ENCODE data around the gene MYBPHL. TPM values are rescaled to one million over a fixed set of nuclear protein-coding genes. Genes with fewer than 3 reads are reported as not detected.

MYBPHL gene
- total RNA-seq, 1 donor from 2014 or later = not detected

Other genes starting within 250 kb of the MYBPHL start
- gene TAF13, start 231.0 kb downstream of the MYBPHL start, total RNA-seq = 20.4 and 22.4 TPM in 2 replicates
- gene TMEM167B, start 216.2 kb downstream of the MYBPHL start, total RNA-seq = 23.7 and 28.4 TPM in 2 replicates
- gene ELAPOR1, start 192.9 kb downstream of the MYBPHL start, total RNA-seq = 5.6 and 5.9 TPM in 2 replicates
- gene SARS1, start 93.1 kb downstream of the MYBPHL start, total RNA-seq = 117 and 124 TPM in 2 replicates
- 3.7 TPM in 2 replicates for gene CELSR2, start 57.5 kb downstream of the MYBPHL start, total RNA-seq
- 19.5 and 21.5 TPM in 2 replicates for gene PSRC1, start 23.9 kb downstream of the MYBPHL start, total RNA-seq
- gene SORT1, start 90.9 kb upstream of the MYBPHL start, total RNA-seq = 5.8 and 6.2 TPM in 2 replicates
- 201 and 210 TPM in 2 replicates for gene PSMA5, start 119.4 kb upstream of the MYBPHL start, total RNA-seq
- not detected in 2 replicates for gene SYPL2, start 159.5 kb upstream of the MYBPHL start, total RNA-seq
- gene ATXN7L2, start 176.9 kb upstream of the MYBPHL start, total RNA-seq = 9.0 and 10.5 TPM in 2 replicates
- gene CYB561D1, start 187.1 kb upstream of the MYBPHL start, total RNA-seq = 16.6 and 18.3 TPM in 2 replicates
- 1.6 and 1.9 TPM in 2 replicates for gene AMIGO1, start 202.7 kb upstream of the MYBPHL start, total RNA-seq
- gene GPR61, start 232.9 kb upstream of the MYBPHL start, total RNA-seq = 0.20 and 0.57 TPM in 2 replicates
- gene GNAI3, start 241.6 kb upstream of the MYBPHL start, total RNA-seq = 9.5 and 9.6 TPM in 2 replicates